PFSK-1 (cell line): ENCODE measurements around the gene GTF3C4.

Experiments used
- FOXP2 ChIP-seq: optimal IDR thresholded peaks from 2 replicates; pipeline ENCODE3; 2011; ENCODE audit warnings: borderline replicate concordance, control low read depth, inconsistent platforms; ENCODE audit not compliant: insufficient read depth; ENCODE audit errors: extremely low read length, extremely low read depth
- POLR2AphosphoS5 ChIP-seq: IDR thresholded peaks from 2 replicates; pipeline ENCODE4 v1.6.1; 2012; ENCODE audit warnings: low read depth, mild to moderate bottlenecking, control low read depth, low read length, moderate library complexity
- REST ChIP-seq, 2 experiments: IDR thresholded peaks; 2 replicates each; pipeline versions ENCODE4 v1.6.1 to v1.8.0; 2011 to 2012; ENCODE audit warnings: low read depth in 2 of 2, low read length in 2 of 2, control low read depth in 1 of 2, inconsistent platforms in 1 of 2, mild to moderate bottlenecking in 1 of 2, moderate library complexity in 1 of 2; ENCODE audit not compliant: insufficient read depth in 1 of 2
- SIN3A ChIP-seq: IDR thresholded peaks from 2 replicates; pipeline ENCODE4 v1.6.1; 2012; ENCODE audit warnings: mild to moderate bottlenecking, low read length, moderate library complexity, borderline replicate concordance; ENCODE audit not compliant: insufficient read depth
- TAF1 ChIP-seq: IDR thresholded peaks from 2 replicates; pipeline ENCODE4 v1.6.1; 2012; ENCODE audit warnings: low read length, control low read depth, borderline replicate concordance; ENCODE audit not compliant: insufficient read depth

GRCh38 chr9:132731230-132731629 lies 61.0 kb downstream of the GTF3C4 start:
- no peak for TF ChIP-seq REST (IDR thresholded peaks at IDR 0.05; ENCODE audit: insufficient read depth in 1 of 2, low read depth in 2 of 2, low read length in 2 of 2)
- TF ChIP-seq POLR2AphosphoS5: no peak
- no peak for TF ChIP-seq TAF1
- no peak for TF ChIP-seq SIN3A
- TF ChIP-seq FOXP2: no peak
